Ascending aorta (tissue), 2 donors: ENCODE measurements around the gene CKAP4. TPM values are rescaled to one million over a fixed set of nuclear protein-coding genes. Genes with fewer than 3 reads are reported as not detected.

Source experiments
- DNase-seq, 2 donors: peaks; one replicate each; pipeline ENCODE4 v3.0.0-alpha.2; 2019; ENCODE audit warnings: low spot score in 2 of 2
- H3K27ac ChIP-seq, 2 donors: fragments of 200-600 bp; sonication (generic); one replicate each; pipeline ENCODE4 v1.5.1; 2016 to 2017; ENCODE audit warnings: mild to moderate bottlenecking in 1 of 2
- H3K27me3 ChIP-seq: fragments of 200-600 bp; sonication (generic); one replicate; pipeline ENCODE4 v1.5.1; 2017
- H3K36me3 ChIP-seq, 2 donors: fragments of 200-600 bp; sonication (generic); one replicate each; pipeline ENCODE4 v1.5.1; 2016
- H3K4me1 ChIP-seq, 2 donors: fragments of 200-600 bp; sonication (generic); one replicate each; pipeline ENCODE4 v1.5.1; 2016 to 2017; ENCODE audit warnings: mild to moderate bottlenecking in 1 of 2
- H3K4me3 ChIP-seq, 2 donors: fragments of 200-600 bp; sonication (generic); one replicate each; pipeline ENCODE4 v1.5.1; 2016 to 2017; ENCODE audit warnings: mild to moderate bottlenecking in 1 of 2
- H3K9me3 ChIP-seq, 2 donors: fragments of 200-600 bp; sonication (generic); one replicate each; pipeline ENCODE4 v1.5.1; 2016
- CTCF ChIP-seq, 3 experiments: fragments of 200-600 bp in 2 of 3; fragments of 450-650 bp in 1 of 3; sonication (generic) in 2 of 3; IDR thresholded peaks; one replicate each; pipeline ENCODE4 v1.5.1; 2016 to 2019; ENCODE audit warnings: antibody characterized with exemption in 3 of 3, mild to moderate bottlenecking in 1 of 3, moderate library complexity in 1 of 3
- intact Hi-C: fragments of 100-400 bp; cut with DNase I; formaldehyde crosslinking; loops from one replicate; pipeline ENCODE4 v1.15.1; 2023
- total RNA-seq: library from RNA; depleted of rRNA; stranded (reverse); fragments of >200 nt; gene quantifications from one replicate; pipeline ENCODE4 v1.1.0, GENCODE V29; 2016

Gene CKAP4
- total RNA-seq, 1 donor from 2014 or later, result 116 TPM

- TF ChIP-seq CTCF (IDR thresholded peaks at IDR 0.05), result no peak
- no peaks in the 10 kb centered on the region for H3K36me3 ChIP-seq
- H3K9me3 ChIP-seq, result no peaks in the 10 kb centered on the region
- no peaks in the 10 kb centered on the region for H3K27me3 ChIP-seq
- intact Hi-C loops, result no loop called here
- DNase-seq, result no peak
- H3K27ac ChIP-seq, result no peak overlapping the region
- no peak overlapping the region for H3K4me3 ChIP-seq
- no peaks in the 10 kb centered on the region for H3K4me1 ChIP-seq
Observed at GRCh38 chr12:106273491-106273890, 25.7 kb upstream of the CKAP4 start.

- intact Hi-C loops, result no loop called here
- no peak overlapping the region for H3K27ac ChIP-seq
- no peaks in the 10 kb centered on the region for H3K36me3 ChIP-seq
- no peak for TF ChIP-seq CTCF (IDR thresholded peaks at IDR 0.05)
- no peaks in the 10 kb centered on the region for H3K27me3 ChIP-seq
- H3K4me1 ChIP-seq, result no peaks in the 10 kb centered on the region
- no peak for DNase-seq
- H3K9me3 ChIP-seq, result no peaks in the 10 kb centered on the region
- no peak overlapping the region for H3K4me3 ChIP-seq
Observed at GRCh38 chr12:106271575-106272505, 24.0 kb upstream of the CKAP4 start.

DNA sequence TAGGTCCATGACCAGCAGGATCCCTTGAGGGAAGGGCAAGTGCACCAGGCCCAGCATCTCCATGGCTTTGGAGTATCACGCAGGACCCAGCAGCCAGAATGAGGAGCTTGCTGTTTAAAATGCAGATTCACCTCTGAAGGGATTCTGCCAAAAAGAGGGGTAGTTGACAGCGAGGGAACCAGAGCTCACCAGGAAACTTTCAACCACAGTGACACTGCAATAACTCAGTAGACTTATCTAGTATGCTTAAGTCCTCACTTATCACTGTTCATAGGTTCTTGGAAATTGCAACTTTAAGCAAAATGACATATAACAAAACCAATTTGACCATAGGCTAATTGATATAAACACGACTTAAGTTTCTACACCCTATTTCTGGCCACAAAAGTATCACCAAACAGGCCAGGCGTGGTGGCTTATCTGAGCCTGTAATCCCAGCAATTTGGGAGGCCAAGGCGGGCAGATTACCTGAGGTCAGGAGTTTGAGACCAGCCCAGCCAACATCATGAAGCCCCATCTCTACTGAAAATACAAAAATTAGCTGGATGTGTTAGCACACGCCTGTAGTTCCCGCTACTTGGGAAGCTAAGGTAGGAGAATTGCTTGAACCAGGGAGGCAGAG, 21.4 kb upstream of the CKAP4 start:
- no peaks in the 10 kb centered on the region for H3K9me3 ChIP-seq

DNA sequence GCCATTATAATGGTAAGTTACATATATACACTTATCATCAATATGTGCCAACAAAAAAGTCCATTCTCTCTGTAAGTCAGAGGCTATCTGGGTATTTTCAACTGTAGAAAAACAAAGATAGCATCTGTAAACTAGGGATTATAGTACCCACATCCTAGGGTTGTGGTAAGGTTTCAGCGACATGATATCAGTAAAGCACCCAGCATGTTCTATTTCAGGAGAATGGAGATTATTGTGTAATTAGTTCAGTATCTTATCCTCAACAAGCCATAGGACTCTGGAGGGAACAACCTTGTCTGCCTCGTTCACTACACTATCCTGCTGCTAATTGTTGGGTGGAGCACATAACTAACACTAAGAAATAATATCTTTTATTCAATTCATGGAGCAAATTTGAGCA, 19.7 kb upstream of the CKAP4 start:
- no peak for TF ChIP-seq CTCF (IDR thresholded peaks at IDR 0.05)
- DNase-seq, result no peak
- H3K27ac ChIP-seq, result no peak overlapping the region
- H3K9me3 ChIP-seq, result no peaks in the 10 kb centered on the region
- H3K27me3 ChIP-seq, result no peaks in the 10 kb centered on the region
- H3K4me1 ChIP-seq, result no peaks in the 10 kb centered on the region
- intact Hi-C loops, result no loop called here
- no peak overlapping the region for H3K4me3 ChIP-seq
- H3K36me3 ChIP-seq, result no peaks in the 10 kb centered on the region

More for the DNA sequence above, 21.4 kb upstream of the CKAP4 start:
- intact Hi-C loops, result no loop called here
- Histone ChIP-seq H3K4me3 (no peak overlapping the region), H3K27me3 (no peaks in the 10 kb centered on the region), H3K27ac (no peak overlapping the region), H3K4me1 (no peaks in the 10 kb centered on the region), H3K36me3 (no peaks in the 10 kb centered on the region)
- TF ChIP-seq CTCF (IDR thresholded peaks at IDR 0.05), result no peak
- DNase-seq, result no peak

DNA sequence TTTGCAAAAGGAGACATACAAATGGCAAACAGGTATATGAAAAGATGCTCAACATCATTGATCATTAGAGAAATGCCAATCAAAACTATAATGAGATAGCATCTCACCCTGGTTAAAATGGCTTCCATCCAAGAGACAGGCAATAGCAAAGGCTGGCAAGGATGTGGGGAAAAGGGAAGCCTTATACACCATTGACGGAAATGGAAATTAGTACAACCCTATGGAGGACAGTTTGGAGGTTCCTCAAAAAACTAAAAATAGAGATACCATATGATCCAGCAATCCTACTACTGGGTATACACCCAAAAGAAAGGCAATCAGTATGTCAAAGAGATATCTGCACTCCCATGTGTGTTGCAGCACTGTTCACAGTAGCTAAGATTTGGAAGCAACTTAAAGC, 17.3 kb upstream of the CKAP4 start:
- intact Hi-C loops, result no loop called here
- no peak overlapping the region for H3K27ac ChIP-seq
- H3K9me3 ChIP-seq, result no peaks in the 10 kb centered on the region
- H3K4me3 ChIP-seq, result no peak overlapping the region
- no peak for TF ChIP-seq CTCF (IDR thresholded peaks at IDR 0.05)
- no peaks in the 10 kb centered on the region for H3K36me3 ChIP-seq
- no peaks in the 10 kb centered on the region for H3K27me3 ChIP-seq
- H3K4me1 ChIP-seq, result no peaks in the 10 kb centered on the region
- no peak for DNase-seq
